GM20000 (cell line): ENCODE measurements around the gene P2RX2.

Source experiments
- DNase-seq: peaks from one replicate; pipeline ENCODE4 v3.0.0; 2012; ENCODE audit warnings: low spot score
- CTCF ChIP-seq: IDR thresholded peaks from 2 replicates; pipeline ENCODE4 v1.5.1; 2012; ENCODE audit warnings: mild to moderate bottlenecking, control low read depth; ENCODE audit errors: extremely low read depth, missing control alignments

Gene P2RX2

GRCh38 chr12:132662901-132663755 lies 44.6 kb downstream of the P2RX2 start:
- DNase-seq, result no peak
- TF ChIP-seq CTCF, result no peak

- TF ChIP-seq CTCF, result no peak
- DNase-seq, result no peak
These were observed 45.9 kb downstream of the P2RX2 start for GRCh38 chr12:132664206-132665148.

DNA sequence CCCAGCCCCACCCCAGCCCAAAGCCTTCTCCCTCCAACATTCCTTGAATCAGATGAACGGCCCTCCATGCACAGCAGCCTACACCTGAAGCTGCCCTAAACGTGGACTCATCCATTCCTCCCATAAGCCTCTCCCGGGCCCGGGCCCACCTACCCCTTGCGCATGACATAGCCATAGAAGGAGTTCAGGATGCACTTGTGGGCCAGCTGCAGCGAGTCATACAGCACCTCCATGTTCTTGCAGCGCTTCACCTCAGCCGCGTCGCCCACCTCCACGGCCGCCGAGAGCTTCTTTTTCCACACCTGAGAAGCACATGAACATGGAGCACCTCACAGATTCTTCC lies 46.5 kb downstream of the P2RX2 start:
- no peak for TF ChIP-seq CTCF
- DNase-seq, result no peak

- TF ChIP-seq CTCF, result no peak
- no peak for DNase-seq
These were observed 47.2 kb downstream of the P2RX2 start for GRCh38 chr12:132665794-132666193.

DNA sequence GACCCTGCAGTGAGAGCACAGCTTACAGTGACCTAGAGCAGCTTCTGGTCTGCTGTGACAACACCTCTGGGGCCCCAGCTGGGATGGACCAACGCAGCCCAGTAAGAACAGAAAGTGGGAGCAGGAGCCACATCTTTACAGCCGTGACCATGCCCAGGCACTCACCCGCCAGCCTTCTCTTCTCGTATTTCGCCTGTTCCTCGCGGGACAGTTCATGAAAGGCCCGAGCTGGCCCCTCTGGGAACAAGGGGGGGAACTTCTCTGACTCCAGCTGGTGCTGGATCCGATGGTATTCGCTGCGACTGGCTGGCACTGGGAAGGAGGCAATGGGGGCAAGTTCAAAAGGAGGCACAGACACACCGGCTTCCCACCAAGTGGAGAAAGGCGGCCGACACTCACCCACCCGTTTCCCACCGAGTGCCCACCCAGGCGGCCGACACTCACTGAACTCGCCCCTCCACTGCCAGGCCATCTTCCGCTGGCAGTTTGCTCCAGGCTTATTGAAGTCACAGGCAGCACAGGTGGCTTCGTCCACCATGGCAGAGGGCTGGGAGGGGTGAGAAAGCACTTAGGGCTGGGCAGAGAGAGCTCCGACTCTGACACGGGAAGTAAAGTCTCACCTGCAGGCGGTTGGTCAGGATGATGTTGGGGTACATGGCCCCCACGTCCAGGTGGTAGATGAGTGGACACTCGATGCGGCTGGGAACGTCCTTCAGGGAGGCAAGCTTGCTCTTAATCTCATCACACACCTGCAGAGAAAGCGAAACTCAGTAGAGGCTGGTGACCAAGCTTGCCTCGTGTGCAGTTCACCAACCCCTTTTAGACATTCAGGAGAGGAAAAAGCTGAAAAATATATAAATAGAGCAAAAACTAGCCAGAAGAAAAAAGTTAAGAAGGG lies 49.9 kb downstream of the P2RX2 start:
- no peak for TF ChIP-seq CTCF
- DNase-seq, result no peak

- no peak for DNase-seq
- no peak for TF ChIP-seq CTCF
These were observed 50.7 kb downstream of the P2RX2 start for GRCh38 chr12:132669166-132669879.
